ENCODE measurements around the gene TRIP10.
"Not testable (repeated sequence)": the region's sequence is repeated elsewhere in the genome, so short reads cannot be mapped to it uniquely, and the experiment has no call there.

Gene TRIP10

DNA sequence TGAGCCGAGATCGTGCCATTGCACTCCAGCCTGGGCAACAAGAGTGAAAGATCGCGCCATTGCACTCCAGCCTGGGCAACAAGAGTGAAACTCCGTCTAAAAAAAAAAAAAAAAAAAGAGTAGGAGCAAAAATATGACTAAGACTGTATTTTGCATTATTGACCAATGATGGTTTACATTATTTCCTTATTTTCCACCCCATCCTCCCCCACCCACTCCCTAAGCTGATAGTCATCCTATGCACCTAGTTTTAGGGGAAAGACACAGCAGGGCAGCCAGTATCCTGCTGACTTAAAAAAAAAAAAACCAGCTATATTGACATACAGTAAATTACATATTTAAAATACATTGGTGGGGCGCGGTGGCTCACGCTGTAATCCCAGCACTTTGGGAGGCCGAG lies 58.2 kb downstream of the TRIP10 start:
- no peak for DNase-seq (ENCODE audit: low read depth)

DNA sequence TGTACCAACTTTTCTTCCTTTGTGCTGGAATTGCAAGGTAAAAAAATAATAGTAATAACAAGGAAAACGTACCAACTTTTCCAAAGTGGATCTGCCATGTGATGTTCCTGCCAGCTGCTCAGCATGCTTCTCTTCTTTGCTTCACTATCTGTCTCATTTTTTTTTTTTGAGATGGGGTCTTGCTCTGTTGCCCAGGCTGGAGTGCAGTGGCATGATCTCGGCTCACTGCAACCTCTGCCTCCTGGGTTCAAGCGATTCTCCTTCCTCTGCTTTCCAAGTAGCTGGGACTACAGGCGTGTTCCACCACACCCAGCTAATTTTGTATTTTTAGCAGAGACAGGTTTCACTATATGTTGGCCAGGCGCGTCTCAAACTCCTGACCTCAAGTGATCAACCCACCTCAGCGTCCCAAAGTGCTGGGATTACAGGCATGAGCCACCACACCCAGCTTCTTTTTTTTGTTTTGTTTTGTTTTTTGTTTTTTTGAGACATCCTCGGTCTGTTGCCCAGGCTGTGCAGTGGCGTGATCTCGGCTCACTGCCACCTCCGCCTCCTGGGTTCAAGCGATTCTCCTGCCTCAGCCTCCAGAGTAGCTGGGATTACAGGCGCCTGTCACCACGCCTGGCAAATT lies 60.8 kb downstream of the TRIP10 start:
- DNase-seq (ENCODE audit: low read depth), result not testable (repeated sequence)

DNA sequence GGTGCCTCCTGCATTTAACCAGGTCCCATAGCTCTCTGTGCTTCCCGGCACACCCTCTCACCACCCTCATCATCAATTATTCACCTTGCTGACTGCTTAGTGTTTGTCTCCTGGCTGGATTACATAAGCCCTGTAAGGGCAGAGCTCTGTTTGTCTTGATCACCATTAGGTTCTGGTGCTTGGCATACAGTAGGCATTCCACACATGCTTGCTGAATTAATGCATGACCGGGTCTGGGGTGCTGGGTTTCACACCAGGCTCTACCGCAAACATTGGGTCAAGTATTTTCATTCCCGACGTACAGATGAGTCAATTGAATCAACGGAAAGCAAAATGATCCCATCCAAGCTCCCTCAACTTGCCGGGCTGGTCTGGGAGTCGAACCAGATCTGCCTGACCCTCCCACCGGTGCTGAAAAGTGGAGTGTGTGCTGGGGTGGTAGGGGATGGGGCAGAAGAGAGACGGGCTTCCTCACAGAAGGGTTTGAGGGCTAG lies 61.6 kb downstream of the TRIP10 start:
- DNase-seq (ENCODE audit: low read depth), result no peak
